Esophagus squamous epithelium (tissue), 5 donors: Measurements from ENCODE around the gene ASXL2. TPM values are rescaled to one million over a fixed set of nuclear protein-coding genes. Genes with fewer than 3 reads are reported as not detected.

ENCODE experiments used
- DNase-seq: peaks from one replicate; lab custom pipeline; 2025; lab: John Stamatoyannopoulos, UW
- H3K27ac ChIP-seq, 4 donors: fragments of 200-600 bp; sonication (generic); one replicate each; pipeline ENCODE4 v1.5.1; 2016 to 2019; ENCODE audit warnings: mild to moderate bottlenecking in 1 of 4
- H3K27me3 ChIP-seq, 4 donors: fragments of 200-600 bp; sonication (generic); 1 replicate in 3 of 4; 2 replicates in 1 of 4; pipeline versions ENCODE4 v1.5.1 to v1.6.0; 2017 to 2021; ENCODE audit warnings: antibody characterized with exemption in 1 of 4
- H3K36me3 ChIP-seq, 3 donors: fragments of 200-600 bp; sonication (generic); one replicate each; pipeline ENCODE4 v1.5.1; 2016 to 2019
- H3K4me1 ChIP-seq, 3 donors: fragments of 200-600 bp; sonication (generic); one replicate each; pipeline ENCODE4 v1.5.1; 2017 to 2019
- H3K4me3 ChIP-seq, 4 donors: fragments of 200-600 bp; sonication (generic); 1 replicate in 3 of 4; 2 replicates in 1 of 4; pipeline ENCODE4 v1.5.1; 2016 to 2019; ENCODE audit warnings: mild to moderate bottlenecking in 2 of 4, moderate library complexity in 1 of 4
- H3K9me3 ChIP-seq, 3 donors: fragments of 200-600 bp; sonication (generic); one replicate each; pipeline ENCODE4 v1.5.1; 2016 to 2019
- CTCF ChIP-seq, 6 experiments: fragments of 450-650 bp in 4 of 6; fragments of 200-600 bp in 2 of 6; sonication (generic) in 2 of 6; IDR thresholded peaks; one replicate each; pipeline ENCODE4 v1.5.1; 2016 to 2019; ENCODE audit warnings: antibody characterized with exemption in 6 of 6, mild to moderate bottlenecking in 4 of 6, moderate library complexity in 4 of 6
- POLR2A ChIP-seq, 4 donors: fragments of 450-650 bp; IDR thresholded peaks; one replicate each; pipeline ENCODE4 v1.6.1; 2017; ENCODE audit warnings: antibody characterized with exemption in 4 of 4, mild to moderate bottlenecking in 4 of 4, moderate library complexity in 3 of 4
- WGBS, 2 donors: methylation state at CpG; one replicate each; pipeline ENCODE4 v1.1.5; 2018; 5-methylcytosine and 5-hydroxymethylcytosine counted together
- intact Hi-C: fragments of 100-400 bp; cut with DNase I; formaldehyde crosslinking; loops from one replicate; pipeline ENCODE4 v1.15.0; 2022
- total RNA-seq, 4 donors: library from RNA; depleted of rRNA; stranded (reverse); fragments of >200 nt; gene quantifications; one replicate each; pipeline ENCODE4 v1.1.0, GENCODE V29; 2016
- donor health status: DM: yes; HTN: yes; CAD: no.

The ASXL2 gene
- total RNA-seq, 4 donors from 2014 or later = 15.3 to 17.5 (median 16.3) TPM

- Histone ChIP-seq H3K4me3 (no peak overlapping the region), H3K27ac (no peak overlapping the region), H3K4me1 (peaks cover 0 to 19% (median 0%) of the 10 kb centered on the region in 3 donors), H3K36me3 (no peaks in the 10 kb centered on the region), H3K9me3 (no peaks in the 10 kb centered on the region), H3K27me3 (no peaks in the 10 kb centered on the region)
- TF ChIP-seq POLR2A (IDR thresholded peaks at IDR 0.05) (no peak), CTCF (IDR thresholded peaks at IDR 0.05) (no peak)
- intact Hi-C loops = no loop called here
- no peak for DNase-seq
Observed at GRCh38 chr2:25895610-25896009, 17.3 kb upstream of the ASXL2 start.

GRCh38 chr2:25895018-25895417 lies 16.7 kb upstream of the ASXL2 start:
- H3K27me3 ChIP-seq = no peaks in the 10 kb centered on the region
- no peaks in the 10 kb centered on the region for H3K36me3 ChIP-seq
- peaks cover 0 to 19% (median 0%) of the 10 kb centered on the region in 3 donors for H3K4me1 ChIP-seq
- no peak for DNase-seq
- no peak overlapping the region for H3K27ac ChIP-seq
- no peak overlapping the region for H3K4me3 ChIP-seq
- no peaks in the 10 kb centered on the region for H3K9me3 ChIP-seq
- intact Hi-C loops = no loop called here
- 71 to 80% methylated on average over 6 to 7 of the region's 7 CpGs for WGBS, 2 donors
- no peak for TF ChIP-seq POLR2A (IDR thresholded peaks at IDR 0.05)
- TF ChIP-seq CTCF (IDR thresholded peaks at IDR 0.05) = no peak

- no peak for DNase-seq
- Histone ChIP-seq H3K36me3 (no peaks in the 10 kb centered on the region), H3K4me1 (peaks cover 0 to 13% (median 0%) of the 10 kb centered on the region in 3 donors), H3K9me3 (no peaks in the 10 kb centered on the region), H3K4me3 (no peak overlapping the region), H3K27ac (no peak overlapping the region), H3K27me3 (no peaks in the 10 kb centered on the region)
- intact Hi-C loops = no loop called here
- 54 to 55% methylated on average over 7 to 8 of the region's 8 CpGs for WGBS, 2 donors
- TF ChIP-seq POLR2A (IDR thresholded peaks at IDR 0.05) = no peak
- TF ChIP-seq CTCF (IDR thresholded peaks at IDR 0.05) = no peak
Observed at GRCh38 chr2:25894135-25894830, 16.0 kb upstream of the ASXL2 start.

- Histone ChIP-seq H3K36me3 (no peaks in the 10 kb centered on the region), H3K27ac (no peak overlapping the region), H3K4me1 (peaks cover 0 to 9% (median 0%) of the 10 kb centered on the region in 3 donors), H3K27me3 (no peaks in the 10 kb centered on the region), H3K9me3 (no peaks in the 10 kb centered on the region), H3K4me3 (no peak overlapping the region)
- no peak for DNase-seq
- intact Hi-C loops = no loop called here
- TF ChIP-seq POLR2A (IDR thresholded peaks at IDR 0.05) = no peak
- TF ChIP-seq CTCF (IDR thresholded peaks at IDR 0.05) = no peak
- WGBS, 2 donors = 75 to 77% methylated on average over 5 of the region's 5 CpGs
Observed at GRCh38 chr2:25891672-25892071, 13.4 kb upstream of the ASXL2 start.

- no peaks in the 10 kb centered on the region for H3K36me3 ChIP-seq
- TF ChIP-seq CTCF (IDR thresholded peaks at IDR 0.05) (no peak), POLR2A (IDR thresholded peaks at IDR 0.05) (no peak)
- H3K9me3 ChIP-seq = no peaks in the 10 kb centered on the region
- H3K4me3 ChIP-seq = no peak overlapping the region
- peaks cover 0 to 12% (median 0%) of the 10 kb centered on the region in 4 donors for H3K27me3 ChIP-seq
- no peaks in the 10 kb centered on the region for H3K4me1 ChIP-seq
- no peak overlapping the region for H3K27ac ChIP-seq
- DNase-seq = no peak
- WGBS, 2 donors = 68 to 83% methylated on average over 2 to 4 of the region's 5 CpGs
- intact Hi-C loops = no loop called here
Observed at GRCh38 chr2:25887624-25888242, 9.4 kb upstream of the ASXL2 start.
